ENCODE measurements around the gene POLR3A.
A peak's percentile ranks its signal among the peaks of the same experiment; 100 is the strongest.

Gene POLR3A

GRCh38 chr10:77977934-77978333 lies 51.4 kb downstream of the POLR3A start:
- no peak for DNase-seq (ENCODE audit: low spot score)

DNA sequence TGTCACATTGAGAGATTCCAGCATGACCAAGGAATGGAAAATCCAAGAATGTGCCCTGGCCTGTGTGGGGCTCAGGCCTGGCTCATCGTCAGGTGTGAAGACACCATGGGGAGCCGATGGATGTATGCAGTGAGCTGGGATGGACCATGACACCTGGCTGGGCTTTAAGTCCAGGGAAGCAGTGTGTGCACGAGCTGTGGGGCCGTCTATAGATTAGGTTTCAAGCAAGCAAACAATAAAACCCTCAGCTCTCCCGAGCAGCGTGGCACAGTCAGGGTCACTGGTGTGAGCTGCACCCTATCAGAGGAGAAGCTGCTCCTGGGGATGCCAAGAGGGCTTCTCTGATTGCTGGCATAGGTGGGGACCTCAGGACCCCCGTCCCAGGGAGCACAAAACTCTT lies 52.3 kb downstream of the POLR3A start:
- DNase-seq (ENCODE audit: low spot score) = no peak

- no peak for DNase-seq (ENCODE audit: low spot score)
Measured at GRCh38 chr10:77975086-77975666, 54.1 kb downstream of the POLR3A start.

GRCh38 chr10:77974396-77975074 lies 54.8 kb downstream of the POLR3A start:
- DNase-seq (ENCODE audit: low spot score) = peak; percentile 59

- no peak for DNase-seq (ENCODE audit: low spot score)
Measured at GRCh38 chr10:77973276-77973675, 56.0 kb downstream of the POLR3A start.

GRCh38 chr10:77972148-77972547 lies 57.2 kb downstream of the POLR3A start:
- no peak for DNase-seq (ENCODE audit: low spot score)

DNA sequence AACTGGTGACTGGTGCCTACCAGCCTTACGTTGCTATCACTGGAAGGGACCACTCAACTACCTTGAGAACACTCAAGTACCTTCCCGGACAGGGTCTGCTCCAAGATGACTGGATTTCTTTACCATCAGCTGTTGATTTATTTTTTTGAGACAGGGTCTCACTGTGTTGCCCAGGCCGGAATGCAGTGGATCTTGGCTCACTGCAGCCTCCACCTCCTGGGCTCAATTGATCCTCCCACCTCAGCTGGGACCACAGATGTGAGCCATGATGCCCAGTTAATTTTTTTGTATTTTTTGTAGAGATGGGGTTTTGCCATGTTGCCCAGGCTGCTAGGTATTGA lies 57.5 kb downstream of the POLR3A start:
- DNase-seq (ENCODE audit: low spot score) = no peak

DNA sequence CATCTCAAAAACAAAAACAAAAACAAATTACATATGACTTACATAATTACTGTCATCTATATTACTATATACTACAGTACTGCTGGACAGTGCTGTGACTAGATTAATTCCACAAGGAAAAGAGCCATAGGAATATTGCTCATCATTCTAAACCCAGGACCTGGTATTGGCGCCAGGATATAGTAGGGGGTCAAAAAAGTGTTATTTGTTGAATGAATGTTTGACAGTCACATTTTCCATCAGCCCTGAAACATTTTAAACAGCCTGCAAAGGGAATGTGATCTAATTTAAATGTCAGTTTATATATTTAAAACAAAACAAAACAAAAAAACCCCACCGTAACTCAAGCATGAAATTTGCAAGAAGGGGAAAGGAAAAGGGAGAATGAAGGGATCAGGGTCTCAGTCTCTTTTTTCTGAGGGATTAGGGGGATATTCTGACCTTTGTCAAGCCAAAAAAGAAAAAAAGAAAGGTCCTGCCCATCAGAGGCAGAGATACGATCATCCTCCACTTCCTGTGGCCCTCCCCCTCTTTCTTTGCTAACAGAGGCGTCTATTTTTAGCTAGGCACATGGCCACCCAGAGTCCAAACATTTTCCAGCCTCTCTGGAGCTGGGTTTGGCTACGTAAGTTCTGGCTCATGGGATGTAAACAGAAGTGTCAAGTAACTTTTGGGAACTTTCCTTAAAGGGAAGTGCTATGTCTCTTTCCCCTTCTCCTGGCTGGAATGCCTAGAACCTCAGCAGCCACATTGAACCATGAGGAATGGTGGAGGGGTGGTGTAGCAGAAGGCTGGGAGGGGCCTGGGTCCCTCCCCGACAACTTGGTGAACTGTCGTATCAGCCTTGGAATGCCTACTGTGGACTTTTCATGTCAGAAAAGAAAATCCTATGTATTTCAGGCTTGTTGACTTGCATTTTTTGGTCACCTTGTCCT lies 58.2 kb downstream of the POLR3A start:
- peak; percentile 50 for DNase-seq (ENCODE audit: low spot score)

DNA sequence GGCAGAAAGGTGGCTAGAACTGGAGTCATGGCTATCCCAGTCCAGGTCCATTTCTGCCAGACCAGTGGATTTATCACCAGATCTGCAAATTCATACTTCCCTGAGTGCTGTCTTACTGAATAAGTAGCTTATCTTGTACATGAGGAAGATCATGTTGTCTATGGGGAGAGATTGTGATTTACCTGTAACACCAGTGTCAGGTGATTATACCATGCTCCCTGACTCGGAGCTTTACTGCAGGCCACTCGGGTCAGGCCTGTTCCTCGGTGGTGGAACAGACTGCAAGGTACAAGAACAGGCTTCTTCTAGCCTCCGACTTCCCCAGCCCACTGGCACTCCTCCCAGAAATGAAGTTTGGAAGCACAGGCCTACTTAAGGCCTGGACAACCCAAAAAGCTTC lies 60.2 kb downstream of the POLR3A start:
- no peak for DNase-seq (ENCODE audit: low spot score)

GRCh38 chr10:77967611-77968022 lies 61.7 kb downstream of the POLR3A start:
- DNase-seq (ENCODE audit: low spot score) = no peak

GRCh38 chr10:77965294-77965693 lies 64.0 kb downstream of the POLR3A start:
- DNase-seq (ENCODE audit: low spot score) = no peak

- no peak for DNase-seq (ENCODE audit: low spot score)
Measured at GRCh38 chr10:77964811-77965210, 64.5 kb downstream of the POLR3A start.

GRCh38 chr10:77963901-77964300 lies 65.4 kb downstream of the POLR3A start:
- DNase-seq (ENCODE audit: low spot score) = no peak

- no peak for DNase-seq (ENCODE audit: low spot score)
Measured at GRCh38 chr10:77962350-77963146, 66.8 kb downstream of the POLR3A start.

DNA sequence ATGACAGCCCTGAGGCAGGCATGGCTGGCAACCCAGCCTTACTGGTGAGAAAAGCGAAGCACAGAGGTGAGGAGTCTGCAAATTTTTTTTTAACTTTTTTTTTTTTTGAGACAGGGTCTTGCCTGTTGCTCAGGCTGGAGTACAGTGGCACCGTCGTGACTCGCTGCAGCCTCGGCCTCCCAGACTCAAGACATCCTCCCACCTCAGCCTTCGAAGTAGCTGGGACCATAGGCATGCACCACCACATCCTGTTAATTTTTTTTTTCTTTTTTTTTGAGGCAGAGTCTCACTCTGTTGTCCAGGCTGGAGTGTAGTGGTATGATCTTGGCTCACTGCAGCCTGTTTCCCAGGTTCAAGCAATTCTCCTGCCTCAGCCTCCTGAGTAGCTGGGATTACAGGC lies 67.6 kb downstream of the POLR3A start:
- DNase-seq (ENCODE audit: low spot score) = no peak

DNA sequence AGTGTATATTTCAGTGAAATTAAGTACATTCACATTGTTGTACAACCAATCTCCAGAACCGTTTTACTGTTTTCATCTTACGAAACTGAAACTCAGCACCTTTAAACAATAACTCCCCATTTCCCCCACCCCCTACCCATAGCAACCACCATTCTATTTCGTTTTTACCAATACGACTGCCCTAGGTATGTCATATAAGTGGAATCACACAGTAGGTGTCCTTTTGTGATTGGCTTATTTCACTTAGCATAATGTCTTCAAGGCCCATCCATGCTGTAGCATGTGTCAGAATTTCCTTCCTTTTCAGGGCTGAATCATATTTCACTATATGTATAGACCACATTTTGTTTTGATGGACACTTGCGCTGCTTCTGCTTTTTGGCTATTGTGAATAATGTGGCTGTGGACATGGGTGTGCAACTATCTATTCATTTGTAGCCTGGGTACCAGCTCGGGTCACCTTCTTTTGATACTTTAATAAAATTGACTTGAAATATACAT lies 68.4 kb downstream of the POLR3A start:
- no peak for DNase-seq (ENCODE audit: low spot score)

DNA sequence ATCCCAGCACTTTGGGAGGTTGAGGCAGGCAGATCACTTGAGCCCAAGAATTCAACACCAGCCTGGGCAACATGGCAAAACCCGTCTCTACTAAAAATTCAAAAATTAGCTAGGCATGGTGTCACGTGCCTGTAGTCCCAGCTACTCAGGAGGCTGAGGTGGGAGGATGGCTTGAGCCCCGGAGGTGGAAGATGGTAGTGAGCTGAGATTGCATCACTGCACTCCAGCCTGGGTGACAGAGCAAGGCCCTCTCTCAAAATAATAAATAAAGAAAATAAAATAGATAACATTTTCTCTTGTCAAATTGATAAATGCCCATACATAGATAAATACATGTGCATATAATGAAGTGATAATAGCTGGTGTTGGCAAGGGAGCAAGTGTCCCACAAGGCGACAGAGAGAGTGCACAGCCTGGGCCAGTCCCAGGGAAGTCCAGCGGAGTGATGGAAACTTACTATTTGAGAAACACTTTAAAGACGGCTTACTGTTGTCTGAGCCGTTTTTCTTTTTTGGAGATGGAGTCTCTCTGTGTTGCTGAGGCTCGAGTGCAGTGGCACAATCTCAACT lies 69.3 kb downstream of the POLR3A start:
- DNase-seq (ENCODE audit: low spot score) = no peak

DNA sequence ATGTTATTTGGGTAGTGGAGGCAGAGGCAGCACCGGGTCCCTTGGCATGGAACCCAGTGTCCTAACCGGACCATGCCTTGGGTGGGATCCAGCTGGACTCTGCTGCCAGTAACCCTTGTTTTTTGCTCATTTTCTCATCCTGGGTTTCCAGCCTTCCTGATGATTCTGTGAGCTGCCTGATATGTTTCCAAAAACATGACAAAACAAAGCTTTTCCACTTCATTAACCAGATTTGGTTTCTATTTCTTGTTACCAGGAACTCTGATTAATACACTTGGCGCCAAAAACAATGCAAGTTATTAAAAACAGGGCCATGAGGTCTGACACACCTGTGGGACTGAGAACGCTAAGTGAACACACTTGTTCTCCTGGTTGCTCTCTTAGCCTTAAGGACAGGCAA lies 69.9 kb downstream of the POLR3A start:
- DNase-seq (ENCODE audit: low spot score) = no peak

DNA sequence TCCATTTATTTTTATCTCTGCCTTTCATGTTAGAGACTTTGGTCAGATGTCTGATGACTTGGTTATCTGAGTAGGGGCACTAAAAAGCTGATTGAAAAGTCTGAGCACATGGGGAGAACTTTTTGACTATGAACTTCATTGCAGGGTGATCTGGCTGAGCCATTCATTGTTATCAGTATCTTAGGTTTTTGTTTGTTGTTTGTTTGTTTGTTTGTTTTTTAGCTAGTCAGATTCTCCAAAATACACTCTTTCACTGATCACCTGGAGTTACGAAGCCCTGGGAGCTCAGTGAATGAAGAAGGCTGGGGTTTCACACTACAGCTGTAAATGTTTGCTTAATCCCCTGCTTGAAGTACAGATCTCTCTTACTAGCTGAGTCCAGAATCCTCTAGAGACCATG lies 74.2 kb downstream of the POLR3A start:
- no peak for DNase-seq (ENCODE audit: low spot score)

GRCh38 chr10:77949167-77949566 lies 80.1 kb downstream of the POLR3A start:
- peak; percentile 71 for DNase-seq (ENCODE audit: low spot score)

DNA sequence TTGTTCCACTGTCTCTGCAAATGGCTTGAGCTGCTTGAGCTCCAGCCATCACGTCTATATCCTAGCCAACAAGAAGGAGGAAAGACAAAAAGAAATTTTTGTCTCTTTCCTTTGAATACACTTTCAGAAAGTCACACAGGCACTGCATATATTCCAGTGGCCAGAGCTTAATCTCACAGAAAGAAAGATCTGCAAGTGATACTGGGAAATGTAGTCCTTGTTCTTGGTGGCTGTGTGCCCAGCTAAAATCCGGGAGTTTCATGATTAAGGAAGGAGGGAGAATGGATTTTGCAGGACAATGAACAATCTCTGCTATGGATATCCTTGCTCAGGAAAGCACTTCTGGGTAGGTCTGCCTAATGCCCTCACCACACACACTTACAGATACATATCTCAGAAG lies 83.2 kb downstream of the POLR3A start:
- no peak for DNase-seq (ENCODE audit: low spot score)

DNA sequence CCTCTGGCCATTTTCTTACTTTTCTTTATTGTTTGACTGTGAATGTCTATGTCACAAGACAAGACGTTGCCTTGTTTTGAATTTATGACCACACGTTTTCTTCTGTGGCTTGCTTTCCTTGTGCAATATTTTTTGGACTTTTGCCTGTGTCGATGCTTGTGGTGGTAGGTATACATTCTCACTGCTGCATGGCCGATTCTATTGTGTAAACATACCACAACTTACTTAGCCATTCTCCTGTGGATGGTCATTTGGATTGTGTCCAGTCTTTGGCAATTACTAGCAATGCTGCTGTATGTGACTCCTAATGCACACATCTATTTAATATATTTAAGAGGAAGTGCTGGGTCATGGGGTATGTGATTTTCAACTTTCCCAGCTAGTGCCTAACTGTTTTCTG lies 84.8 kb downstream of the POLR3A start:
- DNase-seq (ENCODE audit: low spot score) = no peak

All from ecto neural progenitor cell (in vitro differentiated cells).